Esophagus muscularis mucosa (tissue), 4 donors: ENCODE data around the gene STYXL2. TPM values are rescaled to one million over a fixed set of nuclear protein-coding genes. Genes with fewer than 3 reads are reported as not detected.

Source experiments
- DNase-seq: peaks from one replicate; pipeline ENCODE4 v3.0.0-alpha.2; 2017; ENCODE audit errors: extremely low spot score
- H3K27ac ChIP-seq, 4 donors: fragments of 200-600 bp; sonication (generic); replicated peaks in 1 of 4; 1 replicate in 3 of 4; 2 replicates in 1 of 4; pipeline ENCODE4 v1.5.1; 2016 to 2019; ENCODE audit warnings: mild to moderate bottlenecking in 1 of 4
- H3K27me3 ChIP-seq, 4 donors: fragments of 200-600 bp; sonication (generic); one replicate each; pipeline versions ENCODE4 v1.5.1 to v1.6.0; 2016 to 2019
- H3K36me3 ChIP-seq, 4 donors: fragments of 200-600 bp; sonication (generic); one replicate each; pipeline ENCODE4 v1.5.1; 2016 to 2019
- H3K4me1 ChIP-seq, 4 donors: fragments of 200-600 bp; sonication (generic); one replicate each; pipeline ENCODE4 v1.5.1; 2016 to 2019
- H3K4me3 ChIP-seq, 4 donors: fragments of 200-600 bp; sonication (generic); 1 replicate in 2 of 4; 2 replicates in 2 of 4; pipeline ENCODE4 v1.5.1; 2016 to 2019; ENCODE audit warnings: mild to moderate bottlenecking in 4 of 4, moderate library complexity in 1 of 4
- H3K9me3 ChIP-seq, 4 donors: fragments of 200-600 bp; sonication (generic); 1 replicate in 3 of 4; 2 replicates in 1 of 4; pipeline ENCODE4 v1.5.1; 2016 to 2019
- CTCF ChIP-seq, 3 experiments: fragments of 200-600 bp in 2 of 3; fragments of 450-650 bp in 1 of 3; sonication (generic) in 2 of 3; IDR thresholded peaks; one replicate each; pipeline ENCODE4 v1.5.1; 2017 to 2019; ENCODE audit warnings: antibody characterized with exemption in 3 of 3, mild to moderate bottlenecking in 2 of 3, moderate library complexity in 1 of 3
- EP300 ChIP-seq: sonication (generic); formaldehyde crosslinking; IDR thresholded peaks from one replicate; pipeline ENCODE4 v1.6.1; 2017; ENCODE audit warnings: antibody characterized with exemption
- POLR2A ChIP-seq: fragments of 450-650 bp; IDR thresholded peaks from one replicate; pipeline ENCODE4 v1.6.1; 2017; ENCODE audit warnings: antibody characterized with exemption, moderate library complexity, mild to moderate bottlenecking, low read depth
- POLR2AphosphoS5 ChIP-seq, 2 donors: sonication (generic); formaldehyde crosslinking; IDR thresholded peaks; one replicate each; pipeline ENCODE4 v1.6.1; 2017; ENCODE audit warnings: antibody characterized with exemption in 2 of 2
- WGBS: methylation state at CpG from one replicate; pipeline ENCODE4 v1.1.5; 2018; 5-methylcytosine and 5-hydroxymethylcytosine counted together
- intact Hi-C: fragments of 100-400 bp; cut with DNase I; formaldehyde crosslinking; loops from one replicate; pipeline ENCODE4 v1.15.1; 2023
- total RNA-seq, 4 donors: library from RNA; depleted of rRNA; stranded (reverse); fragments of >200 nt; gene quantifications; one replicate each; pipeline versions ENCODE4 v1.1.0 to v1.2.1, GENCODE V29; 2016

STYXL2 gene
- total RNA-seq, 4 donors from 2014 or later, result 0.32 to 0.46 TPM; not detected in 2

DNA sequence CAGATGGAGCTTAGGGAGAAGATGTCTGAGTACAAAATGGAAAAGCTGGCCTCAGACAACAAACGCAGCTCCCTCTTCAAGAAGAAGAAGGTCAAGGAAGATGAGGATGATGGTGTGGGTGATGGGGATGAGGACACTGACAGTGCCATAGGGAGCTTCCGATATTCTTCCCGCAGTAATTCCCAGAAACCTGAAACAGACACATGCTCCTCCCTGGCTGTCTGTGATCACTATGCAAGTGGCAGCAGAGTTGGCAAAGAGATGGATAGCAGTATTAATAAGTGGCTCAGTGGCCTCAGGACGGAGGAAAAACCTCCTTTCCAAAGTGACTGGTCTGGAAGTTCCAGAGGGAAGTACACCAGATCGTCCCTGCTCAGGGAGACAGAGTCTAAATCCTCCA lies 33.8 kb downstream of the STYXL2 start:
- H3K36me3 ChIP-seq, result peaks cover 0 to 37% (median 0%) of the 10 kb centered on the region in 4 donors
- no peaks in the 10 kb centered on the region for H3K9me3 ChIP-seq
- intact Hi-C loops, result no loop called here
- no peak overlapping the region for H3K27ac ChIP-seq
- TF ChIP-seq POLR2AphosphoS5 (IDR thresholded peaks at IDR 0.05), result no peak
- no peak for TF ChIP-seq CTCF (IDR thresholded peaks at IDR 0.05)
- no peak for TF ChIP-seq EP300
- TF ChIP-seq POLR2A, result no peak
- WGBS, result 93% methylated on average over 5 of the region's 5 CpGs
- peak; percentile 78 for DNase-seq
- H3K4me3 ChIP-seq, result no peak overlapping the region
- H3K27me3 ChIP-seq, result peaks cover 0 to 30% (median 0%) of the 10 kb centered on the region in 4 donors
- H3K4me1 ChIP-seq, result no peaks in the 10 kb centered on the region

DNA sequence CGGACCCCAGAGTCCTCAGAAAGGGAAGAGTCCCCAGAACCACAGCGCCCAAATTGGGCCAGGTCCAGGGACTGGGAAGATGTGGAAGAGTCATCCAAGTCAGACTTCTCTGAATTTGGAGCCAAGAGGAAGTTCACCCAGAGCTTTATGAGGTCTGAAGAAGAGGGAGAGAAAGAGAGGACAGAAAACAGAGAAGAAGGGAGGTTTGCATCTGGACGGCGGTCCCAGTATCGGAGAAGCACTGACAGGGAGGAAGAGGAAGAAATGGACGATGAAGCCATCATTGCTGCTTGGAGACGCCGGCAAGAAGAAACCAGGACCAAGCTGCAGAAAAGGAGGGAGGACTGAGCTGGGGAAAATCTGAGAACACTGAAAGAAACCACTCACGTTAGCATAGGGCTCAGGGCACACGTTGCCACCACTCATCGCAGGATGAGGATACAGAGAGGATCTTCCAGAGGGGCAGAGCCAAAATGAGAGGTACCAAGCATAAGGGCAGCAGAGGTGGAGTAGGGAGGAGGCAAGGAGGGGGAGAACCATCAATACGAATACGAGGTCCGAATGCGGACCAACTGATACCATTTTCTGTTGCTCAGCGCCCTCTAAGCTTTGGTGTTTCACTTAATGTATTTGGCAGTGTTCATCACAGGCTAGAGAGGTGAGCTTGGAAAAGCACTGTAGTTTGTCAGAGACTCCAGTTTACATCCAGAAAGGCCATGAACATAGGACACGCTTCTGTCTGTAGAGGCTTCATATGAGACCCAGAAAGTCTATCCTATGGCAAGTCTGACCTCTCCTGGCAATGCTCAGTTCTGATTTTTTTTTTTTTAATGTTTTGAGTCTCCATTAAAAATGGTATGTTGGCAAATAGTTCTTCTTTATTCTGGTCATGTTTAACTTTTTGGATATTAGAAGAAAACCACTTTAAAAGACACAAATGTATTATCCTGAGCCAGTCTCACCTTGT lies 34.7 kb downstream of the STYXL2 start:
- intact Hi-C loops, result no loop called here
- DNase-seq, result peak; percentile 85
- H3K36me3 ChIP-seq, result peaks cover 0 to 29% (median 0%) of the 10 kb centered on the region in 4 donors

GRCh38 chr1:167130829-167131510 lies 37.1 kb downstream of the STYXL2 start:
- no peaks in the 10 kb centered on the region for H3K4me1 ChIP-seq
- intact Hi-C loops, result no loop called here
- DNase-seq, result peak; percentile 21
- no peaks in the 10 kb centered on the region for H3K9me3 ChIP-seq
- 70% methylated on average over 4 of the region's 4 CpGs for WGBS
- TF ChIP-seq POLR2A (no peak), EP300 (no peak), POLR2AphosphoS5 (IDR thresholded peaks at IDR 0.05) (no peak), CTCF (IDR thresholded peaks at IDR 0.05) (no peak)
- H3K27ac ChIP-seq, result no peak overlapping the region
- H3K36me3 ChIP-seq, result peaks cover 0 to 17% (median 0%) of the 10 kb centered on the region in 4 donors
- H3K4me3 ChIP-seq, result no peak overlapping the region
- peaks cover 0 to 26% (median 0%) of the 10 kb centered on the region in 4 donors for H3K27me3 ChIP-seq

More for the DNA sequence above, 34.7 kb downstream of the STYXL2 start:
- WGBS, result 84% methylated on average over 17 of the region's 17 CpGs
- no peak overlapping the region for H3K27ac ChIP-seq
- TF ChIP-seq POLR2A, result no peak
- no peak for TF ChIP-seq POLR2AphosphoS5 (IDR thresholded peaks at IDR 0.05)
- TF ChIP-seq EP300, result no peak
- TF ChIP-seq CTCF (IDR thresholded peaks at IDR 0.05), result no peak
- peaks cover 0 to 30% (median 0%) of the 10 kb centered on the region in 4 donors for H3K27me3 ChIP-seq
- H3K4me3 ChIP-seq, result no peak overlapping the region
- H3K4me1 ChIP-seq, result no peaks in the 10 kb centered on the region
- no peaks in the 10 kb centered on the region for H3K9me3 ChIP-seq

GRCh38 chr1:167132301-167133010 lies 38.6 kb downstream of the STYXL2 start:
- H3K4me3 ChIP-seq, result no peak overlapping the region
- peaks cover 0 to 4% (median 0%) of the 10 kb centered on the region in 4 donors for H3K36me3 ChIP-seq
- H3K27me3 ChIP-seq, result peaks cover 0 to 11% (median 0%) of the 10 kb centered on the region in 4 donors
- peaks cover 0 to 2% (median under 1%) of the 10 kb centered on the region in 4 donors for H3K4me1 ChIP-seq
- H3K27ac ChIP-seq, result no peak overlapping the region
- no peaks in the 10 kb centered on the region for H3K9me3 ChIP-seq
- peak; percentile 60 for DNase-seq
- WGBS, result 79% methylated on average over 8 of the region's 8 CpGs
- TF ChIP-seq POLR2A, result no peak
- TF ChIP-seq CTCF (IDR thresholded peaks at IDR 0.05), result no peak
- no peak for TF ChIP-seq EP300
- no peak for TF ChIP-seq POLR2AphosphoS5 (IDR thresholded peaks at IDR 0.05)
- intact Hi-C loops, result no loop called here
